K562 (cell line): Measurements from ENCODE around the gene DRAXIN. TPM values are rescaled to one million over a fixed set of nuclear protein-coding genes. Genes with fewer than 3 reads are reported as not detected.

Experiments used
- GTF2F1 ChIP-seq: IDR thresholded peaks from 2 replicates; pipeline ENCODE4 v1.6.1; 2011; ENCODE audit warnings: low read depth, low read length, improper control_type of control experiment
- HNRNPK ChIP-seq: fragments of 200-400 bp; formaldehyde crosslinking; IDR thresholded peaks from one replicate; pipeline ENCODE4 v1.6.1; 2018; ENCODE audit warnings: mild to moderate bottlenecking, low read depth, low read length; ENCODE audit not compliant: poor library complexity, severe bottlenecking
- ILK ChIP-seq: fragments of 450-650 bp; IDR thresholded peaks from 2 replicates; pipeline ENCODE4 v1.6.1; 2016; ENCODE audit warnings: missing genetic modification characterization, low read depth, mild to moderate bottlenecking, missing compliant biosample characterization, moderate library complexity, borderline replicate concordance
- MAFK ChIP-seq: IDR thresholded peaks from 2 replicates; pipeline ENCODE4 v1.6.1; 2011; ENCODE audit warnings: low read length, improper control_type of control experiment
- MTF1 ChIP-seq: fragments of 250-450 bp; sonication (Bioruptor Pico); IDR thresholded peaks from 2 replicates; pipeline ENCODE4 v1.9.0; 2021; ENCODE audit warnings: moderate library complexity, mild to moderate bottlenecking, inconsistent platforms, borderline replicate concordance
- NR2C1 ChIP-seq, 2 experiments: fragments of 450-650 bp; IDR thresholded peaks; 2 replicates each; pipeline ENCODE4 v1.6.1; 2017; ENCODE audit warnings: mild to moderate bottlenecking in 2 of 2, antibody characterized with exemption in 1 of 2, inconsistent platforms in 1 of 2, missing compliant biosample characterization in 1 of 2, missing genetic modification characterization in 1 of 2
- POLR3G ChIP-seq: IDR thresholded peaks from 2 replicates; pipeline ENCODE4 v1.6.1; 2011; ENCODE audit not compliant: insufficient read length, insufficient replicate concordance; ENCODE audit errors: extremely low read depth
- TEAD1 ChIP-seq, 2 experiments: fragments of 450-650 bp in 1 of 2; sonication (generic) in 1 of 2; formaldehyde crosslinking; IDR thresholded peaks; 2 replicates each; pipeline versions ENCODE4 v1.4.0 to v1.8.0; 2020 to 2022; ENCODE audit warnings: mild to moderate bottlenecking in 2 of 2, missing genetic modification reagents in 1 of 2
- XRCC5 ChIP-seq: fragments of 200-400 bp; formaldehyde crosslinking; IDR thresholded peaks from 2 replicates; pipeline ENCODE4 v1.6.1; 2017; ENCODE audit warnings: low read depth, mild to moderate bottlenecking, low read length
- ZNF444 ChIP-seq: fragments of 250-450 bp; sonication (Bioruptor Pico); IDR thresholded peaks from 2 replicates; pipeline ENCODE4 v1.4.0; 2020; ENCODE audit warnings: mild to moderate bottlenecking, moderate library complexity
- ZNF699 ChIP-seq: fragments of 250-450 bp; sonication (Bioruptor Pico); IDR thresholded peaks from 2 replicates; pipeline ENCODE4 v1.8.0; 2021; ENCODE audit warnings: mild to moderate bottlenecking, moderate library complexity; ENCODE audit not compliant: insufficient replicate concordance
- polyA plus RNA-seq, 8 experiments: library from polyadenylated mRNA; depleted of rRNA in 4 of 8; stranded (reverse) in 5 of 8; unstranded in 3 of 8; fragments of >200 nt; fragmentation: Nextera tagmentation in 2 of 8; fragmentation: Illumina TruSeq in 1 of 8; extraction: Ambion mirVana in 2 of 8; extraction: Trizol in 1 of 8; gene quantifications; 2 replicates each; pipeline versions ENCODE4 v1.2.1 to v1.2.3, GENCODE V29; 2011 to 2014; ENCODE audit warnings: inconsistent platforms in 1 of 8, missing spikeins in 1 of 8
- total RNA-seq, 7 experiments: library from RNA; depleted of rRNA in 6 of 7; stranded (reverse); fragments of >200 nt in 6 of 7; fragmentation: Illumina TruSeq in 2 of 7; extraction: Trizol in 2 of 7; gene quantifications; 2 replicates each; pipeline versions ENCODE4 v1.2.1 to v1.2.3, GENCODE V29; 2011 to 2021; ENCODE audit warnings: low replicate concordance in 1 of 7
- TF ChIP-seq, protein P1 (sequence below), 2 experiments: fragments of 450-650 bp; conservative IDR thresholded peaks; 2 replicates each; pipeline ENCODE4 v1.6.1; 2017; ENCODE audit warnings: mild to moderate bottlenecking in 2 of 2, moderate library complexity in 2 of 2
- TF ChIP-seq, protein P2 (sequence below), 2 experiments: fragments of 450-650 bp; formaldehyde crosslinking in 1 of 2; IDR thresholded peaks; 2 replicates each; pipeline versions ENCODE4 v1.4.0 to v1.6.1; 2014 to 2020; ENCODE audit warnings: mild to moderate bottlenecking in 2 of 2, borderline replicate concordance in 1 of 2, low read depth in 1 of 2
- TF ChIP-seq, protein P3 (sequence below): fragments of 250-450 bp; sonication (Bioruptor Pico); IDR thresholded peaks from 2 replicates; pipeline ENCODE4 v1.5.0; 2021

The DRAXIN gene
- total and polyA plus RNA-seq, 9 of the 15 experiments (the other 6 are each of a cell fraction or from before 2014, with no cell fraction given): 0.01 to 0.04 (median 0.01) TPM; not detected in 6

DNA sequence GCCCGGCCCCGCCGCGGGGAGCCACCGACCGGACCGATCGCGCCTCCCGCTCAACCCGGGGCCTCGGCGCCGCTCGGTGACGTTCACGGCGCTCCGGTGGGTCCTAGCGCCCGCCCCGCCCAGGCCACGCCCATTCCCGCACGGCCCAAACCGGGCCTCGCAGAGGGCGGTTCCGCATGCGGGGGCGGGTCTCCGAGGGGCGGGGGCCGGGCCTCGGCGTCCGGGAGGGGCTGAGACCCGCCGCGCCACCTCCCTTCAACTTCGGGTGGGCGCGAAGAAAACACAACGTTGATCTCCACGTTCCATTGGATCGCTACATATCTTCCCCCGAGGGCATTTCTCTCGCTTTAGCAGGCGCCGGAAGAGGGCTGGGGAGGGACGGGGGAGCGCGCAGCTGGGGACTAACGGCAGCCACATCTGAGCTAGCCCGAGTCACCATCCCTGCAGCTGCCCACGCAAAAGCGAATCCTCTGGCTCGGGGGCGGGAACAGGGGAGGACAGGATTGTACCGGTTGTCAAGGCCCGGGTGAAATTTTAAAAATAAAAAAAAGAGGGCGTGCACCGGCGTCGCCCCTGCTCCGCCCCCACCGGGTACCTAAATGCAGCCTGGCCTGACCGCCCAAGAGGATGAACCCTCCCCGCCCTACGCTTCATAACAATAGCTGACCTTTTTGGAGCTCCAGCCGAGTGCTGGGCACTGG, 10.3 kb upstream of the DRAXIN start, which contains the start of gene MAD2L2 (continued):
- TF ChIP-seq HNRNPK: peak; percentile 58
- TF ChIP-seq TEAD1 (CRISPR knock-in tag; IDR thresholded peaks at IDR 0.05): peak in 1 of 2 experiments; percentile 55; a peak in 2 of 4 replicates
- TF ChIP-seq, protein P1, sequence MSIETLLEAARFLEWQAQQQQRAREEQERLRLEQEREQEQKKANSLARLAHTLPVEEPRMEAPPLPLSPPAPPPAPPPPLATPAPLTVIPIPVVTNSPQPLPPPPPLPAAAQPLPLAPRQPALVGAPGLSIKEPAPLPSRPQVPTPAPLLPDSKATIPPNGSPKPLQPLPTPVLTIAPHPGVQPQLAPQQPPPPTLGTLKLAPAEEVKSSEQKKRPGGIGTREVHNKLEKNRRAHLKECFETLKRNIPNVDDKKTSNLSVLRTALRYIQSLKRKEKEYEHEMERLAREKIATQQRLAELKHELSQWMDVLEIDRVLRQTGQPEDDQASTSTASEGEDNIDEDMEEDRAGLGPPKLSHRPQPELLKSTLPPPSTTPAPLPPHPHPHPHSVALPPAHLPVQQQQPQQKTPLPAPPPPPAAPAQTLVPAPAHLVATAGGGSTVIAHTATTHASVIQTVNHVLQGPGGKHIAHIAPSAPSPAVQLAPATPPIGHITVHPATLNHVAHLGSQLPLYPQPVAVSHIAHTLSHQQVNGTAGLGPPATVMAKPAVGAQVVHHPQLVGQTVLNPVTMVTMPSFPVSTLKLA (conservative IDR thresholded peaks at IDR 0.05): peak; percentile 70 to 85
- TF ChIP-seq ILK: no peak
- TF ChIP-seq XRCC5: no peak; the same call in 1 of the 2 replicates
- no peak for TF ChIP-seq NR2C1 (IDR thresholded peaks at IDR 0.05)
- TF ChIP-seq NR2C1 (tag; IDR thresholded peaks at IDR 0.05): no peak
- TF ChIP-seq GTF2F1: no peak
- no peak for TF ChIP-seq POLR3G
- no peak for TF ChIP-seq MTF1 (CRISPR knock-in tag)
- TF ChIP-seq, protein P2, sequence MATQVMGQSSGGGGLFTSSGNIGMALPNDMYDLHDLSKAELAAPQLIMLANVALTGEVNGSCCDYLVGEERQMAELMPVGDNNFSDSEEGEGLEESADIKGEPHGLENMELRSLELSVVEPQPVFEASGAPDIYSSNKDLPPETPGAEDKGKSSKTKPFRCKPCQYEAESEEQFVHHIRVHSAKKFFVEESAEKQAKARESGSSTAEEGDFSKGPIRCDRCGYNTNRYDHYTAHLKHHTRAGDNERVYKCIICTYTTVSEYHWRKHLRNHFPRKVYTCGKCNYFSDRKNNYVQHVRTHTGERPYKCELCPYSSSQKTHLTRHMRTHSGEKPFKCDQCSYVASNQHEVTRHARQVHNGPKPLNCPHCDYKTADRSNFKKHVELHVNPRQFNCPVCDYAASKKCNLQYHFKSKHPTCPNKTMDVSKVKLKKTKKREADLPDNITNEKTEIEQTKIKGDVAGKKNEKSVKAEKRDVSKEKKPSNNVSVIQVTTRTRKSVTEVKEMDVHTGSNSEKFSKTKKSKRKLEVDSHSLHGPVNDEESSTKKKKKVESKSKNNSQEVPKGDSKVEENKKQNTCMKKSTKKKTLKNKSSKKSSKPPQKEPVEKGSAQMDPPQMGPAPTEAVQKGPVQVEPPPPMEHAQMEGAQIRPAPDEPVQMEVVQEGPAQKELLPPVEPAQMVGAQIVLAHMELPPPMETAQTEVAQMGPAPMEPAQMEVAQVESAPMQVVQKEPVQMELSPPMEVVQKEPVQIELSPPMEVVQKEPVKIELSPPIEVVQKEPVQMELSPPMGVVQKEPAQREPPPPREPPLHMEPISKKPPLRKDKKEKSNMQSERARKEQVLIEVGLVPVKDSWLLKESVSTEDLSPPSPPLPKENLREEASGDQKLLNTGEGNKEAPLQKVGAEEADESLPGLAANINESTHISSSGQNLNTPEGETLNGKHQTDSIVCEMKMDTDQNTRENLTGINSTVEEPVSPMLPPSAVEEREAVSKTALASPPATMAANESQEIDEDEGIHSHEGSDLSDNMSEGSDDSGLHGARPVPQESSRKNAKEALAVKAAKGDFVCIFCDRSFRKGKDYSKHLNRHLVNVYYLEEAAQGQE (IDR thresholded peaks at IDR 0.05; ENCODE audit: borderline replicate concordance): peak; percentile 98
- TF ChIP-seq, protein P2 (CRISPR knock-in tag; IDR thresholded peaks at IDR 0.05; ENCODE audit: low read depth): no peak
- no peak for TF ChIP-seq MAFK
- TF ChIP-seq ZNF699 (CRISPR knock-in tag): no peak
- no peak for TF ChIP-seq ZNF444 (CRISPR knock-in tag)
- TF ChIP-seq, protein P3, sequence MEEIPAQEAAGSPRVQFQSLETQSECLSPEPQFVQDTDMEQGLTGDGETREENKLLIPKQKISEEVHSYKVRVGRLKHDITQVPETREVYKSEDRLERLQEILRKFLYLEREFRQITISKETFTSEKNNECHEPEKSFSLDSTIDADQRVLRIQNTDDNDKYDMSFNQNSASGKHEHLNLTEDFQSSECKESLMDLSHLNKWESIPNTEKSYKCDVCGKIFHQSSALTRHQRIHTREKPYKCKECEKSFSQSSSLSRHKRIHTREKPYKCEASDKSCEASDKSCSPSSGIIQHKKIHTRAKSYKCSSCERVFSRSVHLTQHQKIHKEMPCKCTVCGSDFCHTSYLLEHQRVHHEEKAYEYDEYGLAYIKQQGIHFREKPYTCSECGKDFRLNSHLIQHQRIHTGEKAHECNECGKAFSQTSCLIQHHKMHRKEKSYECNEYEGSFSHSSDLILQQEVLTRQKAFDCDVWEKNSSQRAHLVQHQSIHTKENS: no peak
